Neural progenitor cell (in vitro differentiated cells): ENCODE results near the gene TRIO. TPM values are rescaled to one million over a fixed set of nuclear protein-coding genes. Genes with fewer than 3 reads are reported as not detected.
A peak's percentile ranks its signal among the peaks of the same experiment; 100 is the strongest.

Source experiments
- DNase-seq: peaks from one replicate; pipeline ENCODE4 v3.0.0-alpha.2; 2016; ENCODE audit warnings: low spot score
- H2AFZ ChIP-seq: fragments of 200-600 bp; sonication (generic); replicated peaks from 2 replicates; pipeline ENCODE4 v1.6.1; 2016; ENCODE audit warnings: antibody characterized with exemption
- H3F3A ChIP-seq: fragments of 200-600 bp; sonication (generic); 2 replicates; pipeline ENCODE4 v1.6.1; 2016; ENCODE audit warnings: antibody characterized with exemption, low read depth
- H3K27ac ChIP-seq: fragments of 200-600 bp; sonication (generic); 2 replicates; pipeline ENCODE4 v1.5.1; 2016; ENCODE audit warnings: mild to moderate bottlenecking
- H3K27me3 ChIP-seq: fragments of 200-600 bp; sonication (generic); 2 replicates; pipeline ENCODE4 v1.6.1; 2016; ENCODE audit warnings: mild to moderate bottlenecking, moderate library complexity
- H3K36me3 ChIP-seq: fragments of 200-600 bp; sonication (generic); 2 replicates; pipeline ENCODE4 v1.5.1; 2016
- H3K4me1 ChIP-seq: fragments of 200-600 bp; sonication (generic); 2 replicates; pipeline ENCODE4 v1.6.1; 2016; ENCODE audit warnings: mixed run types
- H3K4me2 ChIP-seq: fragments of 200-600 bp; sonication (generic); 2 replicates; pipeline ENCODE4 v1.6.1; 2016
- H3K4me3 ChIP-seq: fragments of 200-600 bp; sonication (generic); 2 replicates; pipeline ENCODE4 v1.5.1; 2016
- H3K79me2 ChIP-seq: fragments of 200-600 bp; sonication (generic); 2 replicates; pipeline ENCODE4 v1.6.1; 2016; ENCODE audit warnings: low read depth
- H3K9ac ChIP-seq: fragments of 200-600 bp; sonication (generic); 2 replicates; pipeline ENCODE4 v1.6.1; 2016
- H3K9me3 ChIP-seq: fragments of 200-600 bp; sonication (generic); 2 replicates; pipeline ENCODE4 v1.5.1; 2016; ENCODE audit warnings: low read depth
- H4K20me1 ChIP-seq: fragments of 200-600 bp; sonication (generic); 2 replicates; pipeline ENCODE4 v1.6.1; 2016; ENCODE audit warnings: low read depth
- H3K27ac Mint-ChIP-seq: 3 replicates; pipeline ENCODE4 v1.8.0; 2021; ENCODE audit warnings: mixed read lengths
- H3K27me3 Mint-ChIP-seq: 2 replicates; pipeline ENCODE4 v1.8.0; 2022; ENCODE audit warnings: low read depth, mild to moderate bottlenecking, inconsistent platforms, moderate library complexity, mixed read lengths; ENCODE audit not compliant: insufficient read depth
- H3K36me3 Mint-ChIP-seq: 3 replicates; pipeline ENCODE4 v1.8.0; 2021; ENCODE audit warnings: mixed read lengths
- H3K4me1 Mint-ChIP-seq: 3 replicates; pipeline ENCODE4 v1.8.0; 2021; ENCODE audit warnings: mixed read lengths
- H3K4me3 Mint-ChIP-seq: 3 replicates; pipeline ENCODE4 v1.8.0; 2021; ENCODE audit warnings: mild to moderate bottlenecking, moderate library complexity, mixed read lengths
- H3K9me3 Mint-ChIP-seq: 3 replicates; pipeline ENCODE4 v1.8.0; 2020; ENCODE audit warnings: mixed read lengths
- CTCF ChIP-seq: fragments of 200-600 bp; sonication (generic); IDR thresholded peaks from 2 replicates; pipeline ENCODE4 v1.5.1; 2017; ENCODE audit warnings: antibody characterized with exemption, mild to moderate bottlenecking
- EZH2 ChIP-seq: fragments of 200-600 bp; sonication (generic); IDR thresholded peaks from 2 replicates; pipeline ENCODE4 v1.6.1; 2017; ENCODE audit warnings: antibody characterized with exemption, mild to moderate bottlenecking, moderate library complexity
- EZH2phosphoT487 ChIP-seq: fragments of 200-600 bp; sonication (generic); IDR thresholded peaks from 2 replicates; pipeline ENCODE4 v1.6.1; 2017; ENCODE audit warnings: antibody characterized with exemption
- total RNA-seq: library from RNA; depleted of rRNA; stranded (reverse); fragments of >200 nt; gene quantifications from 2 replicates; pipeline ENCODE4 v1.2.3, GENCODE V29; 2015; ENCODE audit warnings: low replicate concordance

Gene TRIO
- total RNA-seq, 1 donor from 2014 or later, result 84.7 TPM

GRCh38 chr5:14141764-14142163 lies 1.4 kb upstream of the TRIO start:
- H3K9ac ChIP-seq, result no peak overlapping the region
- no peak for DNase-seq
- Mint-ChIP-seq H3K36me3 (no peaks in the 10 kb centered on the region), H3K4me1 (peaks cover 31% of the 10 kb centered on the region), H3K9me3 (no peaks in the 10 kb centered on the region), H3K27me3 (peaks cover 4% of the 10 kb centered on the region), H3K4me3 (peak overlapping the region; percentile 91), H3K27ac (no peak overlapping the region)
- no peaks in the 10 kb centered on the region for H3K9me3 ChIP-seq
- H3K4me1 ChIP-seq, result peaks cover 16% of the 10 kb centered on the region
- peaks cover 30% of the 10 kb centered on the region for H3K79me2 ChIP-seq
- H3K36me3 ChIP-seq, result no peaks in the 10 kb centered on the region
- no peak for TF ChIP-seq EZH2
- peak; percentile 34 for TF ChIP-seq CTCF
- H3K27ac ChIP-seq, result no peak overlapping the region
- peaks cover 22% of the 10 kb centered on the region for H3F3A ChIP-seq
- no peak overlapping the region for H2AFZ ChIP-seq
- H3K4me2 ChIP-seq, result peak overlapping the region; percentile 83
- peaks cover 4% of the 10 kb centered on the region for H3K27me3 ChIP-seq
- no peak overlapping the region for H3K4me3 ChIP-seq
- peaks cover 28% of the 10 kb centered on the region for H4K20me1 ChIP-seq

- H3K9me3 Mint-ChIP-seq, result no peaks in the 10 kb centered on the region
- peak overlapping the region; percentile 1 for H3K9ac ChIP-seq
- peaks cover 2% of the 10 kb centered on the region for H3K27me3 Mint-ChIP-seq
- peak overlapping the region; percentile 59 for H3K4me3 ChIP-seq
- H3K27me3 ChIP-seq, result peaks cover 4% of the 10 kb centered on the region
- H2AFZ ChIP-seq, result peak overlapping the region; percentile 94
- peaks cover 17% of the 10 kb centered on the region for H3K4me1 ChIP-seq
- H3K4me2 ChIP-seq, result peak overlapping the region; percentile 83
- no peaks in the 10 kb centered on the region for H3K36me3 Mint-ChIP-seq
- no peaks in the 10 kb centered on the region for H3K9me3 ChIP-seq
- TF ChIP-seq EZH2 (no peak), CTCF (no peak), EZH2phosphoT487 (no peak)
- H3K36me3 ChIP-seq, result no peaks in the 10 kb centered on the region
- peaks cover 33% of the 10 kb centered on the region for H4K20me1 ChIP-seq
- H3K79me2 ChIP-seq, result peaks cover 36% of the 10 kb centered on the region
- H3K27ac Mint-ChIP-seq, result peak overlapping the region; percentile 62
- peak overlapping the region; percentile 95 for H3K27ac ChIP-seq
- peak overlapping the region; percentile 91 for H3K4me3 Mint-ChIP-seq
- peaks cover 36% of the 10 kb centered on the region for H3K4me1 Mint-ChIP-seq
- H3F3A ChIP-seq, result peaks cover 22% of the 10 kb centered on the region
- no peak for DNase-seq
Observed at GRCh38 chr5:14142202-14142826, 828 bp upstream of the TRIO start.

GRCh38 chr5:14143546-14143840 lies 351 bp downstream of the TRIO start:
- DNase-seq, result peak; percentile 67
- Mint-ChIP-seq H3K27me3 (peaks cover 2% of the 10 kb centered on the region), H3K27ac (no peak overlapping the region), H3K4me3 (no peak overlapping the region), H3K4me1 (peaks cover 46% of the 10 kb centered on the region), H3K36me3 (no peaks in the 10 kb centered on the region), H3K9me3 (no peaks in the 10 kb centered on the region)
- H3K79me2 ChIP-seq, result peaks cover 48% of the 10 kb centered on the region
- peak overlapping the region; percentile 95 for H3K27ac ChIP-seq
- peaks cover 4% of the 10 kb centered on the region for H3K27me3 ChIP-seq
- no peaks in the 10 kb centered on the region for H3K36me3 ChIP-seq
- no peaks in the 10 kb centered on the region for H3K9me3 ChIP-seq
- H3K4me1 ChIP-seq, result peaks cover 21% of the 10 kb centered on the region
- no peak overlapping the region for H2AFZ ChIP-seq
- H3K9ac ChIP-seq, result no peak overlapping the region
- H4K20me1 ChIP-seq, result peaks cover 45% of the 10 kb centered on the region
- H3K4me3 ChIP-seq, result peak overlapping the region; percentile 83
- H3K4me2 ChIP-seq, result peak overlapping the region; percentile 92
- TF ChIP-seq EZH2 (no peak), CTCF (no peak), EZH2phosphoT487 (no peak)
- H3F3A ChIP-seq, result peaks cover 22% of the 10 kb centered on the region
